GM06990 (cell line): Measurements from ENCODE around the gene MCOLN1.

Source experiments
- DNase-seq: peaks from one replicate; pipeline ENCODE4 v3.0.0-alpha.2; 2011; ENCODE audit not compliant: insufficient read length; ENCODE audit errors: extremely low read depth
- H3K27me3 ChIP-seq: replicated peaks from 2 replicates; pipeline ENCODE4 v1.6.0; 2011; ENCODE audit warnings: low read length; ENCODE audit not compliant: control insufficient read depth, insufficient read depth
- H3K36me3 ChIP-seq: 2 replicates; pipeline ENCODE4 v1.5.1; 2011; ENCODE audit warnings: low read length; ENCODE audit not compliant: control insufficient read depth, insufficient read depth
- H3K4me3 ChIP-seq: replicated peaks from 2 replicates; pipeline ENCODE4 v1.5.1; 2011; ENCODE audit warnings: low read depth, mild to moderate bottlenecking, control low read depth, low read length
- TF ChIP-seq, protein P1 (sequence below): IDR thresholded peaks from 2 replicates; pipeline ENCODE4 v1.5.1; 2011; ENCODE audit warnings: low read length, control low read depth, mild to moderate bottlenecking, inconsistent platforms; ENCODE audit not compliant: insufficient read depth, poor library complexity, severe bottlenecking

MCOLN1 gene

DNA sequence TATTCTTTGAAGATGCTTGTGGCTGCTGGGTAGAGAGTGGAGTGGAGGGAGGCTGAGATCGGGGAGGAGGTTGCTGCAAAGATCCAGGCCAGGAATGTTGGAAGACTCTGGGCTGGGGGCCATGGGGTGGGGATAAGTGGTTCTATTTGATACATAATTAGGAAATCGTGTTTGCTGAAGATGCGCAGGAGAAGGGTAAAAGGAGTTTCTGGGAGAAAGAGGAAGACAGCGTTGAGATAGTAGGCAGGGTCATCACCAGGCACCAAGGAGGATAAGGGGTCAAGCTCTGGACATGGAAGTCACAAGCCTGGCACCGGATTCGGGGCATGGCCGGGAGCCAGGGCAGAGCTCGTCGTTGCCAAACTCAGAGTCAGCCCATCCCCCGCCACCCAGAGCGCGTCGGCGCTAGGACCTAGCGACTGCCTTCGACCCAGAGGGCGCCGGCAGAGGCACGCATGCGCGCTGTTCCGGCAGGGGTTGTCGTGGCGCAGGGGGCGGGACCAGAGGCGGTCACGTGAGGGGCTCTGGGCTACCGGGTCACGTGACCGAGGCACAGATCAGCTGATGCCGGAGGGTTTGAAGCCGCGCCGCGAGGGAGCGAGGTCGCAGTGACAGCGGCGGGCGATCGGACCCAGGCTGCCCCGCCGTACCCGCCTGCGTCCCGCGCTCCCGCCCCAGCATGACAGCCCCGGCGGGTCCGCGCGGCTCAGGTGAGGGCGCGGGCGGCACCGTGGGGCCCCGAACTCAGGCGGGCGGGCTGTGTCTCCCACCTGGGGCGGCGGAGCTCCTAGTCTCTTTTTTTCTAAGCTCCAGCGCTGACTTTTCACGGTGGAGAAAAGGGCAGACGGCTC is at the start of gene MCOLN1:
MCOLN1 (plus strand) TSS at position 553 of the 851 bp plus-strand sequence; CDS start at position 680, 127 bp downstream.
- Histone ChIP-seq H3K36me3 (no peaks in the 10 kb centered on the region), H3K27me3 (no peaks in the 10 kb centered on the region), H3K4me3 (peak within 1 kb of the TSS; percentile 72)
- peak; percentile 97 for DNase-seq
- TF ChIP-seq, protein P1, sequence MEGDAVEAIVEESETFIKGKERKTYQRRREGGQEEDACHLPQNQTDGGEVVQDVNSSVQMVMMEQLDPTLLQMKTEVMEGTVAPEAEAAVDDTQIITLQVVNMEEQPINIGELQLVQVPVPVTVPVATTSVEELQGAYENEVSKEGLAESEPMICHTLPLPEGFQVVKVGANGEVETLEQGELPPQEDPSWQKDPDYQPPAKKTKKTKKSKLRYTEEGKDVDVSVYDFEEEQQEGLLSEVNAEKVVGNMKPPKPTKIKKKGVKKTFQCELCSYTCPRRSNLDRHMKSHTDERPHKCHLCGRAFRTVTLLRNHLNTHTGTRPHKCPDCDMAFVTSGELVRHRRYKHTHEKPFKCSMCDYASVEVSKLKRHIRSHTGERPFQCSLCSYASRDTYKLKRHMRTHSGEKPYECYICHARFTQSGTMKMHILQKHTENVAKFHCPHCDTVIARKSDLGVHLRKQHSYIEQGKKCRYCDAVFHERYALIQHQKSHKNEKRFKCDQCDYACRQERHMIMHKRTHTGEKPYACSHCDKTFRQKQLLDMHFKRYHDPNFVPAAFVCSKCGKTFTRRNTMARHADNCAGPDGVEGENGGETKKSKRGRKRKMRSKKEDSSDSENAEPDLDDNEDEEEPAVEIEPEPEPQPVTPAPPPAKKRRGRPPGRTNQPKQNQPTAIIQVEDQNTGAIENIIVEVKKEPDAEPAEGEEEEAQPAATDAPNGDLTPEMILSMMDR: no peak

DNA sequence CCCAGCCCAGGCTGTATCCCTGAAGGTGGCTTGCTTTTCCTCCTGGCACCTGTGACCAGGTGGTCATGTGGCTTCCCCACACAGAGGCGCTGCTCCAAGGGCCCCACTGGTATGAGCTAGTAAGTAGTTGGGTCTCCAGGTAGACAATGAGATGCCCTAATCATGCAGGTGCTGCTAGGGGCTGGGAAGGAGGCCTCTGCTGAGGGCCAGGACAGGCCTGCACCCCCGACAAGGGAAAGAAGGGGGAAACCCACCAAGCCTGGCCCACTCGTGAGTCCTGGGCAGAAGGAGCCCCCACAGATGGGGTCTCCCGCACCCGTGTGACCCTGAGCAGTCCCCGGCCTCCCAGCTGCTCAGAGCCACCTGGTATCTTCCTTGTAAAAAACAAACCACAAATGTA is 46.8 kb upstream of the MCOLN1 start:
- Histone ChIP-seq H3K4me3 (no peak overlapping the region), H3K36me3 (peaks cover 10% of the 10 kb centered on the region), H3K27me3 (no peaks in the 10 kb centered on the region)
- DNase-seq: no peak
- TF ChIP-seq, protein P1: no peak

DNA sequence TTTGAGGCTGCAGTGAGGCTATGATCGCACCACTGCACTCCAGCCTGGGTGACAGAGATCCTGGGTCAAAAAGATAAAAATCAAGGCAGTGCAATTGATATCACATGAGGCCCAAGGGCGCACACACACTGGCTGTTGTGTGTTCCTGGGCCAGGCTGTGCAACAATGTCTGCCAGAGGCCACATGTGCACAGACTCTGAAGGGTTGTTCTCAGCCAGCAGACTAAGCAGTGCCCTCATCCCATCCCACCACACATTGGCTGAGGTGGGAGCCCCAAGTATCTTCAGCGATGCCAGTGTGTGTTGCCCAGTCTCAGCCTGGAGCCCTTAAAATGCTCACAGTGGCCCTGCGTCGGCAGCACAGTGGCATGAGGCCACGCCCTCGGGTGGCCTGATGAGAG is 46.2 kb upstream of the MCOLN1 start:
- no peak overlapping the region for H3K4me3 ChIP-seq
- TF ChIP-seq, protein P1: no peak
- H3K36me3 ChIP-seq: peaks cover 5% of the 10 kb centered on the region

DNA sequence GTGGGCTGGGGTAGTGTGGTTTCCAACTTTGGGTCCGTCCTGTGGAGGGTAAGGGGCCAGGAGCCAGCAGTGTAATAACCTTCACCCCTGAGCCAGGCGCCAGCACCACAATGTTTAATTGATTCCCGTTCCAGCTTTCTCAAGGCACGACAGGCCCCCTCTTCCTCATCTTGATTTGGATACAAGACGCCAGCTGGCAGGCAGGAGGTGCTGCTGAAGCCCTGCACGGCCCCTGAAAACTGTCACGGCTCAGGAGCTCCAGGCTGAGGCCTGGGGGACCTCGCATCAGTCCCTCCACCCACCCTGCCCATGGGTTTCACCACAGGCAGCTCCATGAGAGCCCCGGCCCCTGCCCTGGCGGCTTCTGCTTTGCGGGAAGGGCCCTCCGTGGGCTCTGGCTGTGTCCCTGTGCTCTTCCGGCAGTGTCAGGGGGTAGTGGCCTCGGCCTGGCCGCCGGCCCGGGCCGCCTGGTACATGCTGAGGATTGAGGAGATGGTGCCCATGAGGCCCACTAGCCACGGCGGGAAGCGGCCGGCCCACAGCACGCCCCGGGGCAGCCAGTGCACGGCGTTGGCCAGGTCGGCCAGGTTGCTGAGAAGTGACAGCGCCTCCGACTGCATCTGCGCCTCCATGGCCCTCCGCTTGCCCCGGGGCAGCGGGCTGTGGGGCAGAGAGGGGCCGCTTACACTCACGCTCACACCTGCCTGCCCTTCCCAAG is 45.5 kb upstream of the MCOLN1 start:
- TF ChIP-seq, protein P1: no peak
- no peaks in the 10 kb centered on the region for H3K27me3 ChIP-seq
- no peak for DNase-seq

More for the DNA sequence above, 46.2 kb upstream of the MCOLN1 start:
- DNase-seq: no peak
- H3K27me3 ChIP-seq: no peaks in the 10 kb centered on the region

DNA sequence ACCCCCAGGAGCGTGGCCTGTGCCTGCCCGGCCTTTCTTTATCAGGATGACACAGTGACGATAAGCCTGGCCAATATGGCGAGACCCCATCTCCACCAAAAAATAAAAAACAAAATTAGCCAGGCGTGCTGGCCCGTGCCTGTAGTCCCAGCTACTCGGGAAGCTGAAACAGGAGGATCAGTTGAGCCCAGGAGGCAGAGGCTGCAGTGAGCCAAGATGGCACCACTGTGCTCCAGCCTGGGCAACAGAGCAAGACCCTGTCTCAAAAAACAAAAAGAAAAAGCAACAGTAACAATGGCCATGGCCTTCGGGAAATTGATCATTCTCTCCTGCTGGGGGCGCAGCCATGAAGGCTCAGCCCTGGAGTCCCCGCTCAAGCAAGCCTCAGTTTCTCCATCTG is 44.7 kb upstream of the MCOLN1 start:
- no peak for DNase-seq
- Histone ChIP-seq H3K27me3 (no peaks in the 10 kb centered on the region), H3K36me3 (no peaks in the 10 kb centered on the region), H3K4me3 (no peak overlapping the region)
- TF ChIP-seq, protein P1: no peak

More for the DNA sequence above, 45.5 kb upstream of the MCOLN1 start:
- H3K4me3 ChIP-seq: no peak overlapping the region
- peaks cover 1% of the 10 kb centered on the region for H3K36me3 ChIP-seq
